Natural killer cell (primary cell): ENCODE data around the gene CLCN4. TPM values are rescaled to one million over a fixed set of nuclear protein-coding genes. Genes with fewer than 3 reads are reported as not detected.

Source experiments
- ATAC-seq, 3 donors: fragments of 150-1000 bp in 2 of 3; fragments of 200-7000 bp in 1 of 3; cut with Tn5 transposase; 1 replicate in 1 of 3; 2 replicates in 2 of 3; pipeline ENCODE4 v1.10.0; 2021; ENCODE audit warnings: mild to moderate bottlenecking in 2 of 3, moderate library complexity in 2 of 3
- DNase-seq, 2 donors: peaks; one replicate each; pipeline versions ENCODE4 v3.0.0 to v3.0.0-alpha.2; 2013 to 2021; ENCODE audit warnings: mixed read lengths in 1 of 2
- H3K27ac ChIP-seq: one replicate; pipeline ENCODE4 v1.5.1; 2013; ENCODE audit warnings: mild to moderate bottlenecking, low read length
- H3K27me3 ChIP-seq: one replicate; pipeline ENCODE4 v1.6.1; 2013; ENCODE audit warnings: low read length; ENCODE audit not compliant: control insufficient read depth, insufficient read depth
- H3K36me3 ChIP-seq: one replicate; pipeline ENCODE4 v1.6.1; 2013; ENCODE audit warnings: low read length; ENCODE audit not compliant: control insufficient read depth, insufficient read depth
- H3K4me1 ChIP-seq: one replicate; pipeline ENCODE4 v1.6.1; 2013; ENCODE audit warnings: low read length; ENCODE audit not compliant: control insufficient read depth, insufficient read depth
- H3K4me3 ChIP-seq: one replicate; pipeline ENCODE4 v1.5.1; 2013; ENCODE audit warnings: low read length
- H3K9me3 ChIP-seq: one replicate; pipeline ENCODE4 v1.6.1; 2013; ENCODE audit warnings: low read length; ENCODE audit not compliant: control insufficient read depth, insufficient read depth
- H3K27ac Mint-ChIP-seq, 2 donors: one replicate each; pipeline ENCODE4 v1.8.0; 2022; ENCODE audit warnings: mild to moderate bottlenecking in 2 of 2, mixed read lengths in 2 of 2, moderate library complexity in 1 of 2
- H3K27me3 Mint-ChIP-seq, 2 donors: one replicate each; pipeline ENCODE4 v1.8.0; 2022; ENCODE audit warnings: low read depth in 2 of 2, mixed read lengths in 2 of 2
- H3K36me3 Mint-ChIP-seq: one replicate; pipeline ENCODE4 v1.8.0; 2022; ENCODE audit warnings: mixed read lengths
- H3K4me1 Mint-ChIP-seq, 2 donors: one replicate each; pipeline ENCODE4 v1.8.0; 2022; ENCODE audit warnings: mixed read lengths in 2 of 2
- H3K4me3 Mint-ChIP-seq: one replicate; pipeline ENCODE4 v1.8.0; 2022; ENCODE audit warnings: mild to moderate bottlenecking, moderate library complexity, mixed read lengths
- H3K9me3 Mint-ChIP-seq, 2 donors: one replicate each; pipeline ENCODE4 v1.8.0; 2022; ENCODE audit warnings: mixed read lengths in 2 of 2
- WGBS: methylation state at CpG from one replicate; pipeline ENCODE4 v1.1.7; 2013; ENCODE audit warnings: missing lambda C conversion rate; ENCODE audit not compliant: insufficient coverage; 5-methylcytosine and 5-hydroxymethylcytosine counted together
- intact Hi-C: fragments of 100-400 bp; cut with micrococcal nuclease; formaldehyde crosslinking; loops from one replicate; pipeline ENCODE4 v1.14.2; 2022
- total RNA-seq, 4 donors: library from RNA; stranded (reverse); fragments of 120-200 nt in 1 of 4; gene quantifications; one replicate each; pipeline versions ENCODE4 v1.2.3 to v1.2.4, GENCODE V29; 2013 to 2022
- TF ChIP-seq, protein P1 (sequence below): fragments of 200-600 bp; IDR thresholded peaks from one replicate; pipeline ENCODE4 v1.8.0; 2022; ENCODE audit warnings: antibody characterized with exemption

Gene CLCN4
- total RNA-seq, 3 donors from 2014 or later (not counting 1 experiment from before 2014, with no cell fraction given) = 0.05 to 0.66 (median 0.23) TPM

- DNase-seq = no peak
- Histone ChIP-seq H3K27me3 (no peaks in the 10 kb centered on the region), H3K36me3 (no peaks in the 10 kb centered on the region), H3K27ac (no peak overlapping the region), H3K9me3 (no peaks in the 10 kb centered on the region), H3K4me3 (no peak overlapping the region), H3K4me1 (peaks cover 15% of the 10 kb centered on the region)
- TF ChIP-seq, protein P1, sequence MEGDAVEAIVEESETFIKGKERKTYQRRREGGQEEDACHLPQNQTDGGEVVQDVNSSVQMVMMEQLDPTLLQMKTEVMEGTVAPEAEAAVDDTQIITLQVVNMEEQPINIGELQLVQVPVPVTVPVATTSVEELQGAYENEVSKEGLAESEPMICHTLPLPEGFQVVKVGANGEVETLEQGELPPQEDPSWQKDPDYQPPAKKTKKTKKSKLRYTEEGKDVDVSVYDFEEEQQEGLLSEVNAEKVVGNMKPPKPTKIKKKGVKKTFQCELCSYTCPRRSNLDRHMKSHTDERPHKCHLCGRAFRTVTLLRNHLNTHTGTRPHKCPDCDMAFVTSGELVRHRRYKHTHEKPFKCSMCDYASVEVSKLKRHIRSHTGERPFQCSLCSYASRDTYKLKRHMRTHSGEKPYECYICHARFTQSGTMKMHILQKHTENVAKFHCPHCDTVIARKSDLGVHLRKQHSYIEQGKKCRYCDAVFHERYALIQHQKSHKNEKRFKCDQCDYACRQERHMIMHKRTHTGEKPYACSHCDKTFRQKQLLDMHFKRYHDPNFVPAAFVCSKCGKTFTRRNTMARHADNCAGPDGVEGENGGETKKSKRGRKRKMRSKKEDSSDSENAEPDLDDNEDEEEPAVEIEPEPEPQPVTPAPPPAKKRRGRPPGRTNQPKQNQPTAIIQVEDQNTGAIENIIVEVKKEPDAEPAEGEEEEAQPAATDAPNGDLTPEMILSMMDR = no peak
- Mint-ChIP-seq H3K4me3 (no peak overlapping the region), H3K36me3 (no peaks in the 10 kb centered on the region), H3K9me3 (peaks cover 0 to 3% of the 10 kb centered on the region in 2 donors), H3K27ac (no peak overlapping the region), H3K4me1 (peaks cover 5 to 16% of the 10 kb centered on the region in 2 donors), H3K27me3 (no peaks in the 10 kb centered on the region)
- WGBS = 82% methylated on average over 12 of the region's 12 CpGs
- no peak for ATAC-seq
- intact Hi-C loops = no loop called here
Observed at GRCh38 chrX:10223276-10223675, 66.5 kb downstream of the CLCN4 start.

- H3K4me1 ChIP-seq = peaks cover 15% of the 10 kb centered on the region
- intact Hi-C loops = no loop called here
- Mint-ChIP-seq H3K36me3 (no peaks in the 10 kb centered on the region), H3K27ac (no peak overlapping the region), H3K4me1 (peaks cover 5 to 11% of the 10 kb centered on the region in 2 donors), H3K9me3 (peaks cover 0 to 3% of the 10 kb centered on the region in 2 donors), H3K4me3 (no peak overlapping the region), H3K27me3 (no peaks in the 10 kb centered on the region)
- no peaks in the 10 kb centered on the region for H3K36me3 ChIP-seq
- no peak overlapping the region for H3K4me3 ChIP-seq
- ATAC-seq (no peak), DNase-seq (no peak)
- H3K9me3 ChIP-seq = no peaks in the 10 kb centered on the region
- WGBS = 87% methylated on average over 5 of the region's 8 CpGs
- H3K27ac ChIP-seq = no peak overlapping the region
- TF ChIP-seq, protein P1 = no peak
- no peaks in the 10 kb centered on the region for H3K27me3 ChIP-seq
Observed at GRCh38 chrX:10223781-10224180, 67.0 kb downstream of the CLCN4 start.

DNA sequence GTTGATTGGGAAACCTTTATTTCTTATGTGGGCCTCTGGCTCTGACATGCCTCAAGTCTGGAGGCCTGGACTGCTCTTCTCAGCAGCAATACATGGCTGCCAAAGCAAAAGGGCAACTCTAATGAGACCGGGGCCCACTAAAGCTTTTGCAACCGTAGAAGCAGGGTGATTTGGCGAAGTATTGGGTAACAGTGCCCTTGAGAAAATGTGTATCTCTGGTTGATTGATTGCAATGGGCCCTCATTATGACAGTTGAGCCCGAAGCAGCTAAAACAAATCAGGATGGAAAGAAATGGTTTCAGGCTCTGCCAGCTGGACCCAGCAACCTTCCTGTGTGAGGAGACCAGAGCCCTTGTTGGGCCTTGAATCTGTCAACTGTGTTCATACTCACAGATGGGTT is 73.4 kb downstream of the CLCN4 start:
- Histone ChIP-seq H3K36me3 (no peaks in the 10 kb centered on the region), H3K9me3 (no peaks in the 10 kb centered on the region), H3K4me3 (no peak overlapping the region), H3K27me3 (no peaks in the 10 kb centered on the region), H3K4me1 (no peaks in the 10 kb centered on the region), H3K27ac (no peak overlapping the region)
- H3K4me1 Mint-ChIP-seq = no peaks in the 10 kb centered on the region
- no peak for DNase-seq
- intact Hi-C loops = no loop called here
- H3K27me3 Mint-ChIP-seq = peaks cover 0 to 2% of the 10 kb centered on the region in 2 donors
- no peak overlapping the region for H3K4me3 Mint-ChIP-seq
- TF ChIP-seq, protein P1 = no peak
- ATAC-seq = no peak
- H3K36me3 Mint-ChIP-seq = no peaks in the 10 kb centered on the region
- H3K27ac Mint-ChIP-seq = no peak overlapping the region
- WGBS = 72% methylated on average over 4 of the region's 4 CpGs
- peaks cover 0 to 3% of the 10 kb centered on the region in 2 donors for H3K9me3 Mint-ChIP-seq

- Mint-ChIP-seq H3K4me3 (no peak overlapping the region), H3K4me1 (no peaks in the 10 kb centered on the region), H3K27me3 (peaks cover 0 to 13% of the 10 kb centered on the region in 2 donors), H3K27ac (no peak overlapping the region), H3K36me3 (no peaks in the 10 kb centered on the region), H3K9me3 (peaks cover 0 to under 1% of the 10 kb centered on the region in 2 donors)
- no peak overlapping the region for H3K27ac ChIP-seq
- TF ChIP-seq, protein P1 = no peak
- 68% methylated on average over 3 of the region's 4 CpGs for WGBS
- no peaks in the 10 kb centered on the region for H3K27me3 ChIP-seq
- intact Hi-C loops = no loop called here
- no peak for ATAC-seq
- no peaks in the 10 kb centered on the region for H3K9me3 ChIP-seq
- no peak for DNase-seq
- no peaks in the 10 kb centered on the region for H3K36me3 ChIP-seq
- H3K4me3 ChIP-seq = no peak overlapping the region
- H3K4me1 ChIP-seq = no peaks in the 10 kb centered on the region
Observed at GRCh38 chrX:10231461-10231860, 74.7 kb downstream of the CLCN4 start.
